Stimulated activated CD8-positive, alpha-beta memory T cell treated with anti-CD3 and anti-CD28 coated beads, Interleukin-15, amount 100 ng/mL, for 1 hour (primary cell): ENCODE results near the gene PCGF1.

Experiments used
- DNase-seq: peaks from one replicate; pipeline ENCODE4 v3.0.0-alpha.2; 2020; ENCODE audit warnings: low read depth

The PCGF1 gene

DNA sequence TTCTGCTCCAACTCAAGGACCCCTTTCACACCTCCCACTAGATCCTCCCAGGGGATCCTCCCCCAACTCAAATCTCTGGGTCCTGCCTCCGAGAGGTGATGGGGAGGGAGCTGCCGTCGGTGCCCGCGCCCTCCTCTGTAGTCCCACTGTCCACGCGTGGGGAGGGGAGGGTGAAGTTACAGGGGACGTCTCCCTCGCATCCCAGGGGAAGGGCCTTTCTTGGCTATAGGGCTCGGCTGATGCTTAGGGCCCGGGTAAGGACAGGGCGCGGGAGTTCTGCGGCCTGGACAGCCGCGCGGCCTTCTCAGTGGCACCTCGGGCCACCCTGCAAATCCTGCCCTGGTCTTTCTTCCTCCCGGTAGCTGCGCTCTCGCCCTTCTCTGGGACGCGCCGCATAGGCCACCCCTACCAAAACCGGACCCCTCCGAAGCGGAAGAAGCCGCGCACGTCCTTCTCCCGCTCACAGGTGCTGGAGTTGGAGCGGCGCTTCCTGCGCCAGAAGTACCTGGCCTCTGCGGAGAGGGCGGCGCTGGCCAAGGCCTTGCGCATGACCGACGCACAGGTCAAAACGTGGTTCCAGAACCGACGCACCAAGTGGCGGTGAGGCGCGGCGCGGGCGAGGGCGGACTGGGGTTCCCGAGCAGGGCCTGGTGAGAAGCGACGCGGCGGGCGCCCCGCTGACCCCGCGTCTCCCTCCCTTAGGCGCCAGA is 7.9 kb upstream of the PCGF1 start:
- DNase-seq: no peak

DNA sequence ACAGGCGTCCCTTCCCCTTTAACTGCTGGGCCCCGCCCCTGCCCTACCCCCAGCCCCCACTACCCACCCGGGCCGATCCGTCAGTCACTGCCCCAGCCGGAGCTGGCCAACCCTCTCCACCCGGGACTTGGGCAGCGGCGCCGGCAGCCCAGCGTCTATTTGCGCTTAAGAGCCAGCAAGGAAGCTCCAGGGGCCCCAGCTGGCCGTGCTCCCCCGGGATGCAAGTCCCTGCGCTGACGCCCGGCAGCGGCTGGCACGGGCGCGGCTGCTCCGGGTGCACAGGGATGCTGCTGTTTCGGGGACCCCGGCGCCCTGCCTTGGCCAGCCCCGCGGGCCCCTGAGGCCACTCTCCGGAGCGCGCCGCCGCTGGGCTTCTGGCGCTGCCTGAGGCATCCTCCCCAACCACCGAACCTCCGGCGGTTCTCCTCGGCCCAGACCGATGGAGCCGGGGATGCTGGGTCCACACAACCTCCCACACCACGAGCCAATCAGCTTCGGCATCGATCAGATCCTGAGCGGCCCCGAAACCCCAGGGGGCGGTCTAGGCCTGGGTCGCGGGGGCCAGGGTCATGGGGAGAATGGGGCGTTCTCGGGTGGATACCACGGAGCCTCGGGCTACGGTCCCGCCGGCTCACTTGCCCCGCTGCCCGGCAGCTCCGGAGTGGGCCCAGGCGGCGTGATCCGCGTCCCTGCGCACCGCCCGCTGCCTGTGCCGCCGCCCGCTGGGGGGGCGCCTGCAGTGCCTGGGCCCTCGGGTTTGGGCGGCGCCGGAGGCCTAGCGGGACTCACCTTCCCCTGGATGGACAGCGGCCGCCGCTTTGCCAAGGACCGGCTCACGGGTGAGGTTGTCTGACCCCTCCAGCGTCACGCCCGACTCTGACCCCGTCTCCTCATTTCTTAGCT is 7.1 kb upstream of the PCGF1 start, which contains the start of gene TLX2:
TLX2 (plus strand) TSS at position 83 of the 903 bp plus-strand sequence; CDS start at position 440, 357 bp downstream.
- no peak for DNase-seq

DNA sequence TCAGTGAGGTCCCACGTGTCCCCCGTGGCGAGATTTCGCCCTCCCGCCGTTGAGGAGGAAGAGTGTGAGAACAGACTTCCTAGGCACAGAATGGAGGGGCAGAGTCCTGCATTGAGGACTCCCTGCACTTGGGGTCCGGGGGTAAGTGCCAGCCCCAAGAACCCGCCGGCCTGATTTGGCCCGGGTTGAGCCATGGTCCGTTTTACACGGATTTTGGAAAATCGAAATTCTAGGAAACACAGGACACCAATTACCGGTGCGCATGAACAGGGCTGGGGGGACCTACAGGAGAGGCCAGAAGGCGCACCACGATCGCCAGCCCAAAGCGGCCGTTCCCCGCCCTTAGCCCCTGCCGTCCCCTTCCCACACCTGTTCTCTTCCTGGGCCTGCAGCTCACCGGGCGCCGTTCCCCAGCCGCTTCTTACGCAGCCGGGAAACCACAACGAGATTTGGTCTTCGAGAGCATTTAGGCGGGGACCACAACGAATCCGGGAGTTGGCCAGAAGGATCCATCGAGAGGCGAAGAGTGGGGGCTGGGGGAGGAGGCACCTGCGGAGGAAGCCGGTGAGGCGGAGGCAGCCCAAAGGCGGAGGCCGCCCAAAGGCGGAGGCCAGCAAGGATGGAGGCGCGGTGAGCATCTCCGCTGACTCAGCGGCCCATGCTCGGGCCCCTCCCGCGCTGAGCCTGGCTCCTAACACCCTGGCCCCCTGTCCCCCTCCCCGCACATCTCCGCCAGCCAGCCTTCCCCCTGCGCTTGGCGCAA is 6.3 kb upstream of the PCGF1 start:
- DNase-seq: no peak

DNA sequence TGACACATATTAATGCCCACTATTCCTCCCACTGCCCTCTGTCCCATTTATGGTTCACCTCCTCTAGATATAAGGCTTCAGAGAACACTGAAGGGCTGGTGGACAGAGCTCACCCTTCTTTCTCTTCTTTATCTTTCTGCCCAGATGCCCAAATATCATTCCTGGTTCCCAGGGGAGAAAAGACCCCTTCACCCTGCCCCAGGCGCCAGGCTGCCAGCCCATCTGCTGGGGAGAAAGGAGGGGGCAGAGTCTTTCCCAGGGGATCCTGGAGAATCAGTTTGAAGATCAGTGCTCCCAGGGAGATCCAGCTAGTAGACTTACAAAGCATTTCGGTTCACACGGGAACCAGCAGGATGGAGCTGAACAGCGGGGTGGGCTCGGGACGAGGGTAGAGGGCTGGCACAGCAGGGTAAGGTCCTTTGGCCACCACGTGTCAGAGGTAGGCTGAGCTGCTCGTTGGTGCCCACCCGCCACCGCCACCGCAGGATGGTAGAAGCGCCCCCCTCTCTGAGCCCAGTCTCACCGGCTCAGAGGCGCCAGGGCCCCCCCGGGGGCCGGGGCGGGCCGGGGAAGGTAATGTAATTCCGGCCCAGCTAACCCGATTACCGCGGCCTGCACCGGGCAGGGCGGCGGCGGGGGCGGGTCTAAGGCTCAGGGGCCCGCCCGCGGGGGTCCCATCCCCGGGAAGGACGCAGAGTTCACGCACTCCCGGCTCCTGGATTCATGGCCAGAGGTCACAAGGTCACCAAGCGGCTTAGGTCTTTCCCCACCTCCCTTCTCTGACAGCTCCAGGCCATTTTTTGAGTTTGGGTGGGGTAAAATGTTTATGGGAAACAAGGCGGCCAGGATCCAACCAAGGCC is 5.5 kb upstream of the PCGF1 start:
- no peak for DNase-seq

DNA sequence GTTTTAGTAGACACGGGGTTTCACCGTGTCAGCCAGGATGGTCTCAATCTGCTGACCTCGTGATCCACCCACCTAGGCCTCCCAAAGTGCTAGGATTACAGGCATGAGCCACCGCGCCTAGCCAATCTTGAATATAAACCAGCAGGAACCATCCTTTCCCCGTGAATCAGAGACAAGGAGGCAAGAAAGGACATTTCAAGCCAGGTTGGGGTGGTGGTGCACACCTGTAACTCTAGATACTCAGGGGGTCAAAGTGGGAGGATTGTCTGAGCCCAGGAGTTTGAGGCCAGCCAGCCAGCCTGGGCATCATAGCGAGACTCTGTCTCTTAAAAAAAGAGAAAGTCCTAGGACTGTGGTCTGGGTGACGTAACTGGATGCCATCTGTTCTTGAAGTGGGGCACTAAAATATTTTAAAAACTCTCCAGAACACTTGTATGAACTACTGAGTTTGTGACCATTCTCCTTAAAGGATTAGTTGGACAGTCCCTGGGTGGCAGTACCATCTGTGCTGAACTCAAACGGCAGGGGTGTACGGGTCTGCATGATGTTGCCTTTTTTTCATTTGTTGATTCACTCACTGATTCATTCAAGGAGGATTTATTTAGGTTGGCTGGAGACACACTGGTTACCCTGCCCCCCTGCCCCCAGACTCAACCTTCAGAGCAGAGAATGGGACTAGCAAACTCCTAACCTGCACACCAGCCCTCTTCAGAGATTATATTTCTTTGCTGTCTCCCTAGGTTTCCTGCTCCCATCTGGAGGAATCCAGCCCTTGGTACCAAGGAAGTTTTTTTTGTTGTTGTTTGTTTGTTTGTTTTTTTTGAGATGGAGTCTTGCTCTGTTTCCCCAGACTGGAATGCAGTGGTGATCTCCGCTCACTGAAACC is 3.9 kb upstream of the PCGF1 start:
- DNase-seq: no peak

DNA sequence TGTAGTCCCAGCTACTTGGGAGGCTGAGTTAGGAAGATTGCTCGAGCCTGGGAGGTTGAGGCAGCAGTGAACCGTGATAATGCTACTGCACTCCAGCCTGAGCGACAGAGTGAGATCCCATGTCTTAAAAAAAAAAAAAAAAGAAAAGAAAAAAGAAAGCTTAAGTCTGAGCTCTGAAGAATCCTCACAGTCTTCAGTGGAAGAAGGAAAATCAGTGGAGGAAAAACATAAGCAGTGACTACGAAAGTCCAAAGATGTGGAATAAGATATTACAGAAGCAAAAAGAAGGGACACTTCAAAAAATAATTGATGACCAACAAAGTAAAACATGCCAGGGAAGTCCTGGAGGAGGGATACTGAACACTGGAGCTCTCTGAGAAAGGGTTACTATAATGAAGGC is 2.8 kb upstream of the PCGF1 start:
- no peak for DNase-seq

DNA sequence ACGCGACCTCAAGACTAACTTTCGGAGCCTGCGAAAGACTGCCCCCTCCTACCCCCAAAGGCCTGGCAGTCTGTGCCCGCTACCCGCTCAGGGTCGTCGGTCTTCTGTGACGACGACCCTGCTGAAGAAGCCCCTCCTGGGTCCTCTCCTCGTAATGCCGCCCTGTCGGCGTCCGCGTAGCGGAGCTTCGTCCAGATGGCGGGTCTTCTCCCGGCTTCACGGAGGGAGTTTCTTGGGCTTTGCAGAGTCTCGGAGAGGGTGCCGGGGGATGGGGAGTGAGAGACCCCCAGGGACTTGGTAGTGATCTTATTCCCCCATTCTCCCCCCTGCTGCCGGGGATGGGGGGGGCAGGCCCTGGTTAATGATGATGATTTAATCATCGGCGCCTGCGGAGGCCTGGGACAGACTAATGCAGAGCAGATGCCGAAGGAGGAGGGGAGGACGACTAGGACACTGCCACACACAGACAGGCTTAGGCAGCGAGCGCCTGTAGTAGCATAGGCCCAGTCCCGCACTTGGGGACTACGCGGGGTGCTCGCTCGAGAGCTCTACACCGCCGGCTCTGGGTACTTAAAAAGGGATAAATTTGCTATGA is 528 bp upstream of the PCGF1 start:
- DNase-seq: no peak

DNA sequence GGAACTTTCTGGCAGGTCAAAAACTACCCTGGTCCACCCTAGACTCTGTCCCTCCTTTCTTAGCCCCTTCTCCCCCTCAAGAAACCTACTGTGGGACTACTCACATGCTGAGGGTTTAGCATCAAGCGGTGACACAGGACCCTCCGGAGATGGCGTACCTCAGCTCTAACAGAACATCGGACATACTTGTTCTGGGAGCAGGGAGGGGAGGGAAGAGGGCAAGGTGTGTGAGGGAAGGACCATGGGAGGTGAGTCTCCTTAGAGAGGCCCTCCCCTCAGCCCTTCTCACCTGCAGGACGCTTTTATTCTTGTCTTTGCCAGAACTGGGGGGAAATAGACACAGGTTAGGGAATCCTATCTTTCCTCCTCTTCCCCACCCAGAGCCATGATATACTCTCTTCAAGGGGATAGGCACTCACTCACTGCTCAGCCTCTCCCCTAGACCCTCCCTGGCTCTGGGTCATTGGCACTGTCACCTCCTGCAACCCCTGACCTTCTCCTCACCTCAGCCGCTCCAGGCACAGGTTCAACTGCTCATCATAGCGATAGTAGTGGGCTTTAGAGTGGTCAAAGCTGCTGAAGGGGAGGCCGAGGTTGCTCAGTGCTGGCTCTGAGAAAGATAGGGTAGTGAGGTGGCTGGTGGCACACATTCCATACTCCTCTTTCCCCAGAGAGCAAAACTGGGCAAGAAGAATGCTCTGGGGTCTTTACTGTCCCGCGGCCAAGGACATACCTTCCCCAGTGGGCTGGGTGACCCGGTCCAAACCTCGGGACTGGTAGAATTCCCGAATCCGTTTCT is 1.8 kb downstream of the PCGF1 start:
- no peak for DNase-seq

DNA sequence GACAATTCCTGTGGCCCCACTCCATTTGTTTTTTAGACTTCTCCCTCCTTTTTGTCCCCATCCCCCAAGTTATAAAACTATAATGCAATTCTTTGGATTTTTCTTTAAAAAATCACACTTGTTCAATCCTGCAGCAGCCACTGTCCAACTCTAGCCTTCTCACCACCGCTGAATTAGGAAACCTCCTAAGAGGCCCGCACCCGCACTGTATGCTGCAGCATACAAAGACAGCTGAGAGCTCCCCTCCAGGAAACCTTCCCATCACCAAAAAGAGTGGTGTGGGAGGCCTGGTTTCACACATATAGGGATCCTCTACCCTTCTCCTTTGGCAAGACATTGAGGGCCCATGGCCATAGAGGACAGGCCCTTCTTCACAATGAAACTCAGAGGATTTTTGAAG is 2.9 kb downstream of the PCGF1 start:
- DNase-seq: no peak

DNA sequence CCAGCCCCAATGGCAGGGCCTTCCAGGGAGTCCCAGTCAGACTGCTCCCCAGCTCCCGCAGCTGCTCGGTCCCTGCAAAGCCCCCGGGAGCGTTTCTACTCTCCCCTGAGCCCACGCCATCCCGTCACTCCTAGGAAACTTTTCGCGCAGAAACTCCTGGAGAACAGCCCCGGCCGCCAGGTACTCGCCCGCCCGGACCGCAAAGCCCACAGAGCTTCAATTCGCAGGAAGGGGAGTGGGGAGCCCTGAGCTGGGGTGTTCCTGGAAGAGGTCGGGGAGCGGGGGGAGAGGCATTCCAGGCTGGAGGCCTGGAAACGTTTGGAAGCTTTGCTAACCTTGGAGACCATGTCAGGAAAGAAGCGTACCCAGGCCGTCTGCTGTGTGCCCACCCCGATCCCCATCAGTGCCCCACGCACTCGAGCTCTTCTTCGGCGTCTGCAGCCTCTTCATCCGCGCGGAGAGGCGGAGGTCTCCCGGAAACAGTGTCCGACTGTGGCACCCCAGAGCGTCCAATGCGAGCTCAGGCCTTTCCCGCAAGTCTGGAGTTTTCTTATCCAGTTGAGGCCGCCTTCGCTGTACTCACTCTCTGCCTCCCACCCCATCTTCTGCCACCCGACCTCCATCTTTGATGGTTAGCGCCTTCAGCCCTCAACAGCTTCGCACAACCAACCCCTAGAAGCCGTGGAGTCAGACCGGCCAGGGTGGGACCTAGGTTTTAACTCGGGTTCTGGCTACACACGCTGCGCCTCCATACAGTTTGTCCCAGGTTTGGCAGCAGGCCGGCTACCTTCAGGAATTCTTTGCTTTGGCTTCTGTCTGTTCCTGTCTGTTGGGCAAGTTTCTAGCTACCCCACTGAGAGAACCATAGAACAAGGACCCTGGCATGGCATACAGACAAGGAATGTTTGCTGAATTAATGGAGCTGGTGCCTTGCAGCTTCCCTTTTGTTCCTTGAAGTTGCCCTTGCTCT is 3.7 kb downstream of the PCGF1 start:
- no peak for DNase-seq

DNA sequence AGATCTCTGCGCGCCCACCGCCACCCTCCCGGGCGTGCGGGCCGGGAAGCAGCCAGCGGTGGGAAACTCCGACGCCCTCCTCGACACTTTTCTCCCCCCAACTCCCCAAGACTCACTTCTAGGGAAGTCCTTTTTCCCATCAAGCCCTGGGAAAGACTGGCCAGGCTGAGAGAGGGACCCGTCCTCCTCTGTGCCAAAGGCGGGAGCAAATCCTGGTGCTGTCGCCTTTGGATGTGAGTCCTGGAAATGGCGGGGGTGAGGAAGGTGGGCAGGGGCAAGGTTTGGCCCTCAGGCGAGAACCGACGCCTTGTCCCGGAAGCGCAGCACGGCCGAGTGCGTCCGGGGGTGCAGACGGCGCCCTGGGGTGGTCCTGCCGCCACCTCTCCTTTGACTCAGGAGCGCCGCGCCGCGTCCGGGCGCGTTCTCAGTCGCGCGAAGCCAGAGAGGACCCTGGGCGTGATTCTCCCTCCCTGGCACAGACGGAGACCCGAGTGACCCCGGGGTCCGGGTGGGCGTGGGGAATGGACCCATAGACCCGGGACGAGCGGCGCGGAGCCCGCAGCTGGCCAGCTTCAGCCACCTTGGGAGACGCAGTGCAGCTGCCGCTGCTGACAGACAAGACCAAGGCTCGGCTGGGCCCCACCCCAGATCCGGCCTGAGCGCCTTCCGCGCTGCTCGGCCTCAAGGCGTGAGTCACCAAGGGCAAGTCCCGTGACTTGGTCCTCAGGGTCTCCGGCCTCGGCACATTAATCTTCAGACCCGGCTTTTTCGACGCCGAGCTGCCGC is 4.6 kb downstream of the PCGF1 start:
- no peak for DNase-seq

DNA sequence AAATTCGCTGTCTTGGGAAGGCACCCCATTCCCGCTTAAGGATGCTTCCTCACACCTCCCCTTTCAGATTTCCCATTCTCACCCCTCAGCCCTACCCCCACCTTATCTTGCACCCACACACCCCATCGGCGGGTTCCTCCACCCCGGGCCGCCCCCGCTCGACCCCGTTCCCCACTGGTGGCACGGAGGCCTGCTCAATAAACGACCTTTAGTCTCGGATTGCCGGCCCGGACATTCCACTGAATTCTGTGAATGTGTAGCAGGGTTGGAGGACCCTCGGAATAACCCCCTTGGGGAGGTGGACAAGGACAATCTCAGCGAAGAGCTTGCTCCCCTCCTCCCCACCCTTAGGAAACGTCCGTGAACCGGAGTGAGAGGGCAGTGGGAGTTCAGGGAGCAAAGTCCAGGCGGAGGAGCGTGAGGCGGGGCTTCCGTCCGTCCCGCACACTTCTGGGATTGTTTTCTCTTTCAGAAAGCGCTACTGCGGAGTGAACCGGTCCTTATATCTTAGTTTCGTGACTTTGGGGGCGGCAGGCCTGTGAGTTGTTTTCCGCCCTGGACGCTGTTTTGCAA is 5.3 kb downstream of the PCGF1 start:
- DNase-seq: no peak

DNA sequence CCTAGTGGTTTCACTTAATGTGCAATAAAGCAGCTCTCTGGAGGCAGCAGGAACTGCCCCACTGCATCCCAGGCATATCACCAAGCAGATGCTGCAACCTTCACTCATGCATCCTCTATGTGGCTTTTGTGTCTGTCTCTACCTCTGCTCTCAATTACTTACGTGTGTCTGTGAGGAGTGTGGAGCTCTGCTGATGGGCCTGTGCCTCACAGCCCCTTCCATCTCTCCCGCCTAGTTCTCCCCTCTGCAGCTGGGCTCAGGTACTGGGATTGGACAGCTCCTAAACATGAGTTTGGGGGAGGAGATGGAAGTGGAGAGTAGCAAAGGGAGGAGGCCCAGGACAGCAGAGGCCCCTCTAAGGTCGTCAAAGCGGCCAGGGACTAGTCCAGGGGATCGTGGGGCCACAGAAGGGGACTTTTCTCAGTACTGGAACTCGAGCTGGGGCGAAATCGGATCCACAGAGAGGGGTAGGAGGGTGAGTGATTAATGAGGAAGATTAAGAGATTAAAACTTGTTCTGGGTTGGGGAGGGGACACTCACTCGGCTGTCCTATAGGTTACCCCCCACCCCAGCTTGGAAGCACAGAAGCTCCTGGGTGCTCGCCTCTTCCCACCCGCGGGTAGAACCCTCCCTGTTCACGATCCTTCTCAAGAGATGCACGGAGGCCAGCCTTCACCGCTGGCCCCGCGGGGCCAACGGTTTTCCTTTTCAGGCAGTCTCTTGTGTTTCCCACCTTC is 6.0 kb downstream of the PCGF1 start:
- DNase-seq: no peak

DNA sequence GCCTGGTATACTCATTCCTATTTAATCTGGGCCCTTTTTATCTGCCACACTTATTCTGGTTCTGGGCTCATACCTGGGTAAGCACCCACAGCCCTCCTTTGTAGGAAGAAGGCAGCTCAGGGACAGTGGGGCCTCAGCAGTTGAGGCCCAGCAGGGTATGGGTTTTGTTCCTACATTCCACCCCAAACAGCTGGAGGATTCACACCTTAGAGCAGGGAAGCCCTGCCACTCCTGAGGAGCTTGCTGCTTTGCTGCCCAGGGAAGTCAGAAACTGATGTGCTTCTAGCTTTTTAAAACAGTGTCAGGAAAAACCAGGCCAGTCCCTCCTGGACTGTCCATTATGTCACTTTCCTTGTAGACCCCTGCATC is 6.9 kb downstream of the PCGF1 start:
- no peak for DNase-seq

DNA sequence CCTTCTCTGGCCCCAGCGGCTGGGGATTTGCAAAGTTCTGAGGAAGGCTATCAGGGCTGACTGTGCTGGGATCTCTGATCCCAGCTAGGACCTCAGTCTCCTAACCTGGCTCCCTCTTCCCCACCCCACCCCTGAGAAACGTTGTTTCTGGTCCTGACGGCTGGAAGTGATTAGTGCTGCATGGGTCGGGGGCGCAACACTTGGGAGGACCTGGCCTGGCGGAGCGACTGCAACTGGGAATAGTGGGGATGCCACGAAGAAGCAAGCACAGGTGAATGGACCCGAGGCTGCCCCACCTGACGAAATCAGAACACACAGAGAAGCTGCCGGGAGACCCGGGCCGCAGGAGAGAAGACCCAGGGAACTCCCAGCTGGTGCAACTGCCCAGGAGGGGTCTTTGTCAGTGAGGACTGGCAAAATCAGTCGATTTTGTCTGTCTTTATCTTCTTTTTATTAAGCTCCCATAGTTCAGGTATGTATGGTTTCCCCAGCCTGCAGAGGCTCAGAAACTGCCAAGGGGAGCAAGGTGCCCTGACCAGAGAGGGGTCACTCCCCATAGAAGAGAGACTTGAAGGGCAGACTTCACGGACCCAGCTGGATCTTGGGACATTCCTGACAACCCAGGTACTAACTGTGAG is 7.4 kb downstream of the PCGF1 start:
- no peak for DNase-seq
